Astrocyte of the cerebellum (primary cell): ENCODE measurements around the gene ADARB2.

Experiments
- DNase-seq: peaks from one replicate; pipeline ENCODE4 v3.0.0-alpha.2; 2011; ENCODE audit warnings: low read depth
- H3K4me3 ChIP-seq: 2 replicates; pipeline ENCODE4 v1.5.1; 2011; ENCODE audit warnings: mild to moderate bottlenecking, low read depth, low read length, moderate library complexity
- in situ Hi-C: cut with HindIII; loops from 2 replicates; pipeline ENCODE4 v1.10.0; 2017; ENCODE audit warnings: low sequenced_read_pairs
- TF ChIP-seq, protein P1 (sequence below): IDR thresholded peaks from 2 replicates; pipeline ENCODE4 v1.5.1; 2012; ENCODE audit warnings: low read length, low read depth, moderate library complexity, mild to moderate bottlenecking; ENCODE audit errors: missing control alignments

Gene ADARB2

DNA sequence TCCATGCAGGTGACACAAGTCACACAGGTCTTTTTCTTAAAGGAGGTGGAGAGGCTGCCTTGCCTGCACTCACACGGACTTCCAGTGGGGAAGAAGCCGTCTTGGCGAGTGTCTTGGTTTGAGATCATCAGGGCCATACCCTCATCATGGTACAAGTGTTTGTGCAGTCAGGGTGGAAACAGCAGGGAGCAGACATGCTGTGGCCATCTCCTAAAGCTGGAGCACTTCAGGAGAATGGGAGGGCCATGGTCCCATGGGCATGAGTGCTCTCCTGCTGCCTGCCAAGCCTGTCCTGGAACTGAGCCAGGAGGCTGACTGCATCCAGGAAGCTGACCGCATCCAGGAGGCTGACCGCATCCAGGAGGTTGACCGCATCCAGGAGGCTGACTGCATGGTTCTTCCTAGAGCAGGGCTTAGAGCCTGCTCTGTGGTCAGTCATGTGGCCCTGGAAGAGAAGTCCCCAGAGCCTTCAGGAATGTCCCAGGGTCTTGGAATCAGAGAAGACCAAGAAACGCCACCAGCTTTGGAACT lies 98.4 kb downstream of the ADARB2 start:
- H3K4me3 ChIP-seq: no peak overlapping the region
- TF ChIP-seq, protein P1, sequence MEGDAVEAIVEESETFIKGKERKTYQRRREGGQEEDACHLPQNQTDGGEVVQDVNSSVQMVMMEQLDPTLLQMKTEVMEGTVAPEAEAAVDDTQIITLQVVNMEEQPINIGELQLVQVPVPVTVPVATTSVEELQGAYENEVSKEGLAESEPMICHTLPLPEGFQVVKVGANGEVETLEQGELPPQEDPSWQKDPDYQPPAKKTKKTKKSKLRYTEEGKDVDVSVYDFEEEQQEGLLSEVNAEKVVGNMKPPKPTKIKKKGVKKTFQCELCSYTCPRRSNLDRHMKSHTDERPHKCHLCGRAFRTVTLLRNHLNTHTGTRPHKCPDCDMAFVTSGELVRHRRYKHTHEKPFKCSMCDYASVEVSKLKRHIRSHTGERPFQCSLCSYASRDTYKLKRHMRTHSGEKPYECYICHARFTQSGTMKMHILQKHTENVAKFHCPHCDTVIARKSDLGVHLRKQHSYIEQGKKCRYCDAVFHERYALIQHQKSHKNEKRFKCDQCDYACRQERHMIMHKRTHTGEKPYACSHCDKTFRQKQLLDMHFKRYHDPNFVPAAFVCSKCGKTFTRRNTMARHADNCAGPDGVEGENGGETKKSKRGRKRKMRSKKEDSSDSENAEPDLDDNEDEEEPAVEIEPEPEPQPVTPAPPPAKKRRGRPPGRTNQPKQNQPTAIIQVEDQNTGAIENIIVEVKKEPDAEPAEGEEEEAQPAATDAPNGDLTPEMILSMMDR: no peak
- in situ Hi-C loops: no loop called here
- peak; percentile 4 for DNase-seq

DNA sequence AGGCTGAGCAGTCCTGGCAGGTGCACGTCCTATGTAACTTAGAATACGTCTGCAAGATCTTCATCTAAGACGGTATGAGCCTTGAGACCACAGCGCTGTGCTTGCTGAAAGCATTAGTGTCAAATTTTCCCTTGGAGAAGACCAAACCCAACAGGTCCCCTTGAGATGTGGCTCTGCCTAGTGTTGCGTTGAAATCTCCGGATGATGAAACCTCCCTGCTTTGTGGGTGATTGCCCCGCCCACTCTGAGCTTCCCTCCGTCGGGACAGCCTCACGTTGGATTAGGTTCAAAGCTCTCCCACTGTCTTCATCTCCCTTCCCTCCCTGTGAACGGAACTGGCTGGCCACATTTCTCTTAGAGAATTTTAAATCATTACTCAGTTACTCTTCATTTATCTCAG lies 102.0 kb downstream of the ADARB2 start:
- TF ChIP-seq, protein P1: no peak
- in situ Hi-C loops: no loop called here
- H3K4me3 ChIP-seq: no peak overlapping the region
- DNase-seq: no peak

DNA sequence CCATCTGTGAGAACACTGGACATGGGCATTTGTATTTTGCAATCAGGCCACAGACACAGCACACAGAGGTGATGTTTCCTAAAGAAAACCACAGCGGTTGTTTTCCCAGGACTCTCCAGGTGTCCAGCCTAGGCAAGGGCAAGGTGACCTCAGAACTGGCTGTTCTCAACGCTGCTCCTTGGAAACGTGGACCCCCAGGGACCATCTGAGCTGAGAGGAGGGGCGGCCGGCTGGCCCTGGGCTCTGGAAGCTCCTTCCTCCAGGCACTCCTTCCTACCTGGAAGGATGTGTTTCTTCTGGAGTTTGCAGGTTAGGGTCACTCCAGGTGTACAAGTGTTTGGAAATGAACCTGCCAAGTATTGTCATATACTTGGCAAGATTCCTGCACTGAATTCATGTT lies 103.1 kb downstream of the ADARB2 start:
- no peak for DNase-seq
- in situ Hi-C loops: no loop called here
- no peak overlapping the region for H3K4me3 ChIP-seq
- TF ChIP-seq, protein P1: no peak

DNA sequence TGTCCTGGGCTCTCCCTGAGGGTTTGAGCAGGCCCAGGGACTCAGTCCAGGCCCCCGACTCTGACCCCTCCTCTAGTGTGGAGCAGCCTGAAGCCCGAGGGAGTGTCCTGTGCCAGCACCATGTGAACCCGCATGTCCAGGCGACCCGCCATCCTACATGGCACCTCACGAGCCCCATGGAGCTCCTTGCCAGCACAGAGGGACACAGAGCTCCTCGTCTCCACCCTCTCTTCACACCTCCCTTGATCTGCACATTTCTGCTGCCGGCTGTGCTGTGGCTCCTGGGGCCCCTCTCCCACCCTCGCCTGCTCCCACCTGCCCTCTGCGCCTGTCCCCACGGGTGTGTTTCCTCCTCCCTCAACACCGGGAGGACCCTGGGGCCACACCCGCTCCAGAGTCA lies 103.5 kb downstream of the ADARB2 start:
- DNase-seq: no peak
- TF ChIP-seq, protein P1: no peak
- no peak overlapping the region for H3K4me3 ChIP-seq
- in situ Hi-C loops: no loop called here

DNA sequence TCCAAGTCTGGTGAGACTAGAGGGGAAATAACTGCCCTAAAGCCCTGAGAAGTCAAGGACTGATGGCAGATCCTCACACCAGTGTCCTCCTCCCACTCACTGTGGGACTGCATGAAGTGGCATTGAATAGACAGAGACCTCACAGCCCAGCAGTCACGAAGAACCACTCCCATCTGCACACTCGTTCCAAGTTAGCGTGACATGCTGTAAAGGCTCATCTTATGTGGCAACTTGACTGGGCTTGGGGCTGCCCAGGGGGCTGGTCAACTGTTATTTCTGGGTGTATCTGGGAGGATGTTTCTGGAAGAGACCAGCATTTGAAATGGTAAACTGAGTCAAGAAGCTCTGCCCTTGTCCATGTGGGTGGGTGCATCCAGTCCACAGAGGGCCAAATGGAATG lies 104.7 kb downstream of the ADARB2 start:
- TF ChIP-seq, protein P1: no peak
- no peak overlapping the region for H3K4me3 ChIP-seq
- in situ Hi-C loops: no loop called here
- DNase-seq: no peak

DNA sequence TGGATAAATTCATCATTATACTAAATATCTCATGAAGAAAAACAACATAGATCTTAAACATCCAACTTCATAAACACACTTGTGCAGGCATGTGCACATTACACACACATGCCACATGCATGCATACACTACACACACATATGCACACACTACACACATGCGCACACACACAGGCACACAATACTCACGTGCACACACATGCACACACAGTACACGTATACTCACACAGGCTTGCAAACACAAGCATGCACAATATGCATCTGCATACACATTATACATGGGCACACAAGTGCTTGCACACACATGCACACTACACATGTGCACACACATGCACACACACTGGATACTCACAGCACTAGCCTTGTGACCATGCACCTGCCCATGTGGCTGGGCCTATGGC lies 105.2 kb downstream of the ADARB2 start:
- DNase-seq: no peak
- TF ChIP-seq, protein P1: no peak
- in situ Hi-C loops: no loop called here
- H3K4me3 ChIP-seq: no peak overlapping the region

DNA sequence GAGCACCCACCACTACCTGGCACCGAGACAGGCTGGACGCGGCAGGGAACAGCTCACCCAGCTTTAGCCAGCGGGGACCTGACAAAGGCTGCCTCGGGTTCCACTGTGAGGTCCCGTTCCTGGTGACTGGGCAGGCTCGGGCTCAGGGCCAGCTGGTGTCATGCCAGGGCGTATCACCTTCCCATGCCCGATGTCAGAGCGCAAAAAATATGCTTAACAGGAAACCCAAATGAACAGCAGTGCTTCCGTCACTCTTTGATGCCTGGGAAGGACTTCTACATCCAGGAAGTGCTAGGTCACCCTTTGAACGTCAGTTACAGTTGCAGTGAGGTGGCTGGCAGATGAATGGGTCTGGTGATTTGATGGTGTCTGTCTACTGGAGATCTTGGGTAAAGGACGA lies 106.0 kb downstream of the ADARB2 start:
- no peak overlapping the region for H3K4me3 ChIP-seq
- in situ Hi-C loops: no loop called here
- TF ChIP-seq, protein P1: no peak
- DNase-seq: no peak
